Ascending aorta (tissue), 2 donors: ENCODE measurements around the gene DNER. TPM values are rescaled to one million over a fixed set of nuclear protein-coding genes. Genes with fewer than 3 reads are reported as not detected.

Source experiments
- DNase-seq, 2 donors: peaks; one replicate each; pipeline ENCODE4 v3.0.0-alpha.2; 2019; ENCODE audit warnings: low spot score in 2 of 2
- H3K27ac ChIP-seq, 2 donors: fragments of 200-600 bp; sonication (generic); one replicate each; pipeline ENCODE4 v1.5.1; 2016 to 2017; ENCODE audit warnings: mild to moderate bottlenecking in 1 of 2
- H3K27me3 ChIP-seq: fragments of 200-600 bp; sonication (generic); one replicate; pipeline ENCODE4 v1.5.1; 2017
- H3K36me3 ChIP-seq, 2 donors: fragments of 200-600 bp; sonication (generic); one replicate each; pipeline ENCODE4 v1.5.1; 2016
- H3K4me1 ChIP-seq, 2 donors: fragments of 200-600 bp; sonication (generic); one replicate each; pipeline ENCODE4 v1.5.1; 2016 to 2017; ENCODE audit warnings: mild to moderate bottlenecking in 1 of 2
- H3K4me3 ChIP-seq, 2 donors: fragments of 200-600 bp; sonication (generic); one replicate each; pipeline ENCODE4 v1.5.1; 2016 to 2017; ENCODE audit warnings: mild to moderate bottlenecking in 1 of 2
- H3K9me3 ChIP-seq, 2 donors: fragments of 200-600 bp; sonication (generic); one replicate each; pipeline ENCODE4 v1.5.1; 2016
- CTCF ChIP-seq, 3 experiments: fragments of 200-600 bp in 2 of 3; fragments of 450-650 bp in 1 of 3; sonication (generic) in 2 of 3; IDR thresholded peaks; one replicate each; pipeline ENCODE4 v1.5.1; 2016 to 2019; ENCODE audit warnings: antibody characterized with exemption in 3 of 3, mild to moderate bottlenecking in 1 of 3, moderate library complexity in 1 of 3
- intact Hi-C: fragments of 100-400 bp; cut with DNase I; formaldehyde crosslinking; loops from one replicate; pipeline ENCODE4 v1.15.1; 2023
- total RNA-seq: library from RNA; depleted of rRNA; stranded (reverse); fragments of >200 nt; gene quantifications from one replicate; pipeline ENCODE4 v1.1.0, GENCODE V29; 2016

The DNER gene
- total RNA-seq, 1 donor from 2014 or later: 1.2 TPM

GRCh38 chr2:229740279-229740678, 25.9 kb upstream of the DNER start:
- DNase-seq: no peak
- TF ChIP-seq CTCF (IDR thresholded peaks at IDR 0.05): no peak
- H3K4me3 ChIP-seq: no peak overlapping the region
- no peaks in the 10 kb centered on the region for H3K27me3 ChIP-seq
- peaks cover 0 to 33% of the 10 kb centered on the region in 2 donors for H3K9me3 ChIP-seq
- H3K27ac ChIP-seq: no peak overlapping the region
- H3K4me1 ChIP-seq: no peaks in the 10 kb centered on the region
- intact Hi-C loops: no loop called here
- H3K36me3 ChIP-seq: no peaks in the 10 kb centered on the region

- Histone ChIP-seq H3K36me3 (no peaks in the 10 kb centered on the region), H3K27me3 (no peaks in the 10 kb centered on the region), H3K27ac (no peak overlapping the region), H3K9me3 (peaks cover 0 to 33% of the 10 kb centered on the region in 2 donors), H3K4me3 (no peak overlapping the region), H3K4me1 (no peaks in the 10 kb centered on the region)
- intact Hi-C loops: no loop called here
- TF ChIP-seq CTCF (IDR thresholded peaks at IDR 0.05): no peak
- no peak for DNase-seq
These were observed 23.8 kb upstream of the DNER start for GRCh38 chr2:229738024-229738625.

- intact Hi-C loops: no loop called here
- Histone ChIP-seq H3K4me1 (no peaks in the 10 kb centered on the region), H3K9me3 (peaks cover 0 to 33% of the 10 kb centered on the region in 2 donors), H3K27ac (no peak overlapping the region), H3K4me3 (no peak overlapping the region), H3K36me3 (no peaks in the 10 kb centered on the region), H3K27me3 (no peaks in the 10 kb centered on the region)
- no peak for DNase-seq
- no peak for TF ChIP-seq CTCF (IDR thresholded peaks at IDR 0.05)
These were observed 20.1 kb upstream of the DNER start for GRCh38 chr2:229734410-229734809.

GRCh38 chr2:229733611-229734245, 19.4 kb upstream of the DNER start:
- Histone ChIP-seq H3K36me3 (no peaks in the 10 kb centered on the region), H3K27me3 (no peaks in the 10 kb centered on the region), H3K9me3 (peaks cover 0 to 27% of the 10 kb centered on the region in 2 donors), H3K4me3 (no peak overlapping the region), H3K4me1 (no peaks in the 10 kb centered on the region), H3K27ac (no peak overlapping the region)
- TF ChIP-seq CTCF (IDR thresholded peaks at IDR 0.05): no peak
- no peak for DNase-seq
- intact Hi-C loops: no loop called here

- DNase-seq: no peak
- no peak for TF ChIP-seq CTCF (IDR thresholded peaks at IDR 0.05)
- H3K27ac ChIP-seq: no peak overlapping the region
- H3K4me1 ChIP-seq: no peaks in the 10 kb centered on the region
- no peaks in the 10 kb centered on the region for H3K27me3 ChIP-seq
- H3K4me3 ChIP-seq: no peak overlapping the region
- intact Hi-C loops: no loop called here
- no peaks in the 10 kb centered on the region for H3K36me3 ChIP-seq
- H3K9me3 ChIP-seq: peaks cover 0 to 19% of the 10 kb centered on the region in 2 donors
These were observed 18.5 kb upstream of the DNER start for GRCh38 chr2:229732897-229733296.
